ENCODE measurements around the gene GGTLC2.

Gene GGTLC2

GRCh38 chr22:22691716-22692701 lies 47.6 kb downstream of the GGTLC2 start:
- DNase-seq (ENCODE audit: extremely low read depth, low read depth), result no peak
- no peak for TF ChIP-seq CTCF (IDR thresholded peaks at IDR 0.05; ENCODE audit: low read depth, low read length)

DNA sequence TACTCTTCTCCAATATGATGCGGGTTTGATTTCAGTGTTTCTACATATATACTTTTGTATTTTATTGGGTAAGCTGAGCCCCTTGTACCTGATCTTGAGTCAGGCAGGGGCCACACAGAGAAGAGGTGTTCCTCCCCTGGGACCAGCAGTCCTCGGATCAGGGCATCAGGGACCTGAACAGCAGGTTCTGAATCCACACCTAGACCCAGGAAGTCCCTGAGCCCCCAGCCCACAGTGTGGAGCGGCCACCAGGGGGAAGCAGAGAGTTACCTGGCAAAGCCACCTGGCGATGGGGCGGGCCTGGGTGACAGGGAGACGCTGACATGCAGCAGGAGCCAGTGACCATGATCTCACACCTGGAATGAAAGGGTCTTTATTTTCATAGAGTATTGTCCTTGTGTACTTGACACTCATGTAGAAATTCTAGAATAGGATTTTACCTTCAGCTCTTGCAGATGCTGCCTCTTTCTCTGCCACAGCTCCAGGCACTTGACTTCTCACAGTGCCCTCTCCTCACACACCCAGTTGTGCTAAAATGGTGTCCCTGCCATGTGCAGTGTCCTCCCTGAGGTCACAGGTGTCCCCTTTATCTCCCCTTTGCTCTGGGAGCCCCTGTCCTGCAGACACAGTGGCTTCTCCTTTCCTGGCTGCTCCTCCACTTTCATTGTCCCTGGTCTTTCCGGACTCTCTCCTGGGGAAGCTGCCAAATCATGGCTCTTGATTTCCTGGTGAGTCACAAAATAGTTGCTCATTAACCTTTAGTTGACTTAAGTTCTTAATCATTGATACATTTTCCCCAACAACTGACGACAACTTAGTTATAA lies 48.5 kb downstream of the GGTLC2 start:
- no peak for DNase-seq (ENCODE audit: extremely low read depth, low read depth)
- TF ChIP-seq CTCF (IDR thresholded peaks at IDR 0.05; ENCODE audit: low read depth, low read length), result peak; percentile 32

DNA sequence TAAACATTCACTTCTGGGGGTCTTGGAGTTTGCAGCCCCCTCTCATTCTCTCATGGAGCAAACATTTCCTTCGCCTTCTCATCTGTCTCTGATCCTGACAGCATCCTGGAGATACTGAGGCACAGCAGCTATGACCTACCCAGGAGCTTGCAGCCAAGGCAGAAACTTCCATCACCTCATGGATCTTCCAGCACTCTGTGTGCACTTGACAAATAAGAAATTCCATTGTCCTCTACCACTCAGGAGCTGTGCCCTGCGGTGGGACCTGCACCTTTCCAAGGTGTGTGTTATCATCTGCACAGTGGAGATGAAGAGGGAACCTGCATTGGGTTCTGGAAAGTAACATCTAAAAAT lies 49.1 kb downstream of the GGTLC2 start:
- DNase-seq (ENCODE audit: extremely low read depth, low read depth), result no peak
- TF ChIP-seq CTCF (IDR thresholded peaks at IDR 0.05; ENCODE audit: low read depth, low read length), result no peak

DNA sequence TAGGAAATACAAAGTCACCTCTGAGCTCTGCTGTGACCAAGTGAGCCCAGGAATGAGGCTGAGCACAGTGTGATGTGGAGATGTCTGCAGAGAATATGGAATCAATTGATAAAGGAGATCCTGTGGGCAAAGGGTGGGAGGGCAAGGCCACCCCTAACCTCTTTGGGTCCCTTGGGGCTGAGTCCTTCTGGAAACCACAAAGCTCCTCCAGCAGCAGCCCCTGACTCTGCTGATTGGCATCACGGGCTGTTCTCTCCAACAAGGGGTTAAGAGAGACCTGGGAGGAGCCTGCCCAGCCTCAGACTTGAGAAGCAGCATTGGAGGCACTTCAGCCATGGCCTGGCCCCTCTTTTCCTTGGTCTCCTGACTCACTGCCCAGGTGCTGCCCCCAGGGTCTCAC lies 49.7 kb downstream of the GGTLC2 start:
- TF ChIP-seq CTCF (IDR thresholded peaks at IDR 0.05; ENCODE audit: low read depth, low read length), result no peak
- DNase-seq (ENCODE audit: extremely low read depth, low read depth), result no peak

DNA sequence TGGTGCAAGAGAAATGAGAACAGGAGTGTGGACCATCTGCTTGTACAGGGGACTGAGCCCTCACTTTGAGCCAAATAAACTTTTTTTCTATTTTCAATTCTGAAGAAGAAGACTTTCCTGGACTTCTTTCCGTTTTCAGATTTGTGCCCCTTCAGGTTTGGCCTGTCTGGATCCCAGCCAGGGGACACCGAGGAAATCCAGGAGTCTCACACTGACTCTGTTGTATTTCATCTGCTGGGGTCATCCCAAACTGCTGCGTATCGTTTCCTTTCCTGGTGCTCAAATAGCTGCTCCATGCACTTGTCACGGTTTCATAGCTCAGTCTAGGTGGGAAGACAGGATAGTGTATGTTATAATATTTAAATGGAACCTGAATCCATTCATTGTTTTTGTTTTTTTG lies 51.7 kb downstream of the GGTLC2 start:
- no peak for TF ChIP-seq CTCF (IDR thresholded peaks at IDR 0.05; ENCODE audit: low read depth, low read length)

More for the DNA sequence above, 51.7 kb downstream of the GGTLC2 start:
- DNase-seq (ENCODE audit: extremely low read depth, low read depth), result no peak
